SU-DHL-6 (cell line): Measurements from ENCODE around the gene TM9SF4.

Experiments used
- H2AFZ ChIP-seq: fragments of 200-600 bp; sonication (generic); 2 replicates; pipeline ENCODE4 v1.6.1; 2014; ENCODE audit warnings: low read depth, mild to moderate bottlenecking, moderate library complexity, mixed read lengths, antibody characterized with exemption, low read length; ENCODE audit not compliant: severe bottlenecking
- H3F3A ChIP-seq: fragments of 200-600 bp; shearing (Covaris generic); 2 replicates; pipeline ENCODE4 v1.6.0; 2016; ENCODE audit warnings: antibody characterized with exemption, mild to moderate bottlenecking; ENCODE audit not compliant: insufficient read depth
- H3K27ac ChIP-seq: fragments of 200-600 bp; sonication (generic); 2 replicates; pipeline ENCODE4 v1.5.1; 2016; ENCODE audit warnings: low read depth, mild to moderate bottlenecking, low read length, moderate library complexity, mixed read lengths
- H3K27me3 ChIP-seq: fragments of 200-600 bp; sonication (generic), shearing (Covaris generic); 2 replicates; pipeline ENCODE4 v1.6.0; 2014; ENCODE audit warnings: mild to moderate bottlenecking, low read length
- H3K36me3 ChIP-seq: fragments of 200-600 bp; sonication (generic); 2 replicates; pipeline ENCODE4 v1.6.1; 2014; ENCODE audit warnings: mild to moderate bottlenecking, low read length, mixed read lengths
- H3K4me2 ChIP-seq: fragments of 300-600, 200-600 bp; shearing (Covaris generic), sonication (generic); 2 replicates; pipeline ENCODE4 v1.6.0; 2014; ENCODE audit warnings: low read length, low read depth, mild to moderate bottlenecking; ENCODE audit not compliant: poor library complexity, severe bottlenecking
- H3K4me3 ChIP-seq: fragments of 200-600 bp; sonication (generic); 2 replicates; pipeline ENCODE4 v1.5.1; 2014; ENCODE audit warnings: antibody characterized with exemption, low read length, mild to moderate bottlenecking, mixed read lengths; ENCODE audit not compliant: insufficient read depth, poor library complexity, severe bottlenecking
- H3K79me2 ChIP-seq: fragments of 200-600 bp; sonication (generic); 2 replicates; pipeline ENCODE4 v1.6.1; 2014; ENCODE audit warnings: mild to moderate bottlenecking, low read length, moderate library complexity; ENCODE audit not compliant: insufficient read depth
- H3K9ac ChIP-seq: fragments of 200-600 bp; sonication (generic); 2 replicates; pipeline ENCODE4 v1.7.0; 2014; ENCODE audit warnings: mild to moderate bottlenecking, low read length
- H3K9me2 ChIP-seq: fragments of 200-600 bp; sonication (generic); replicated peaks from 2 replicates; pipeline ENCODE4 v1.6.1; 2014; ENCODE audit warnings: low read length; ENCODE audit not compliant: insufficient read depth
- H3K9me3 ChIP-seq: fragments of 200-600 bp; sonication (generic); 2 replicates; pipeline ENCODE4 v1.6.1; 2014; ENCODE audit warnings: low read length, mixed read lengths; ENCODE audit not compliant: insufficient read depth
- H4K20me1 ChIP-seq: fragments of 200-600 bp; sonication (generic); 2 replicates; pipeline ENCODE4 v1.6.1; 2014; ENCODE audit warnings: low read depth, mild to moderate bottlenecking, antibody characterized with exemption, low read length, moderate library complexity, mixed read lengths
- EZH2phosphoT487 ChIP-seq: fragments of 200-600 bp; sonication (generic), shearing (Covaris generic); conservative IDR thresholded peaks from 2 replicates; pipeline ENCODE4 v1.6.1; 2018; ENCODE audit warnings: mild to moderate bottlenecking, antibody characterized with exemption, low read length, moderate library complexity, mixed read lengths
- TF ChIP-seq, protein P1 (sequence below): fragments of 200-600 bp; sonication (generic); IDR thresholded peaks from one replicate; pipeline ENCODE4 v1.5.1; 2017; ENCODE audit warnings: antibody characterized with exemption, mild to moderate bottlenecking, low read length, moderate library complexity; ENCODE audit not compliant: insufficient read depth, poor library complexity, severe bottlenecking

TM9SF4 gene

DNA sequence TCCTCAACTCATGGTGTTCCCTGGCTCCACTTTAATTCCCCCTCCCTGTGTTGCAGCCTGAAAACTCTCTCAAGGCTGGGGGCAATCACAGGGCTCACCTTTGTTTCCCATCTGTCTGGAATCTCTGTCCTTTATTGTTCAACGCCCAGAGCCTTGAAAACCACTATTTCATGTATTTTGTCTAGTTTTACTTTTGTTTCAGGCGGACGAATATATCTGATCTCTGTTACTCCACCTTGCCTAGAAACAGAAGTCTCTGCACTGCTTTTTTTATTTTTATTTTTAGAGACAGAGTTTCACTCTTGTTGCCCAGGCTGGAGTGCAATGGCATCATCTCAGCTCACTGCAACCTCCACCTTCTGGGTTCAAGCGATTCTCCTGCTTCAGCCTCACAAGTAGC is 70.4 kb downstream of the TM9SF4 start:
- Histone ChIP-seq H3K9me2 (no peaks in the 10 kb centered on the region), H3K79me2 (no peaks in the 10 kb centered on the region), H3K27me3 (no peaks in the 10 kb centered on the region), H4K20me1 (no peaks in the 10 kb centered on the region), H3K9ac (no peak overlapping the region), H3K4me2 (no peak overlapping the region), H3K36me3 (no peaks in the 10 kb centered on the region), H2AFZ (no peak overlapping the region), H3K27ac (no peak overlapping the region), H3K4me3 (no peak overlapping the region), H3F3A (no peaks in the 10 kb centered on the region), H3K9me3 (no peaks in the 10 kb centered on the region)
- TF ChIP-seq, protein P1, sequence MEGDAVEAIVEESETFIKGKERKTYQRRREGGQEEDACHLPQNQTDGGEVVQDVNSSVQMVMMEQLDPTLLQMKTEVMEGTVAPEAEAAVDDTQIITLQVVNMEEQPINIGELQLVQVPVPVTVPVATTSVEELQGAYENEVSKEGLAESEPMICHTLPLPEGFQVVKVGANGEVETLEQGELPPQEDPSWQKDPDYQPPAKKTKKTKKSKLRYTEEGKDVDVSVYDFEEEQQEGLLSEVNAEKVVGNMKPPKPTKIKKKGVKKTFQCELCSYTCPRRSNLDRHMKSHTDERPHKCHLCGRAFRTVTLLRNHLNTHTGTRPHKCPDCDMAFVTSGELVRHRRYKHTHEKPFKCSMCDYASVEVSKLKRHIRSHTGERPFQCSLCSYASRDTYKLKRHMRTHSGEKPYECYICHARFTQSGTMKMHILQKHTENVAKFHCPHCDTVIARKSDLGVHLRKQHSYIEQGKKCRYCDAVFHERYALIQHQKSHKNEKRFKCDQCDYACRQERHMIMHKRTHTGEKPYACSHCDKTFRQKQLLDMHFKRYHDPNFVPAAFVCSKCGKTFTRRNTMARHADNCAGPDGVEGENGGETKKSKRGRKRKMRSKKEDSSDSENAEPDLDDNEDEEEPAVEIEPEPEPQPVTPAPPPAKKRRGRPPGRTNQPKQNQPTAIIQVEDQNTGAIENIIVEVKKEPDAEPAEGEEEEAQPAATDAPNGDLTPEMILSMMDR, result no peak
- TF ChIP-seq EZH2phosphoT487, result no peak

DNA sequence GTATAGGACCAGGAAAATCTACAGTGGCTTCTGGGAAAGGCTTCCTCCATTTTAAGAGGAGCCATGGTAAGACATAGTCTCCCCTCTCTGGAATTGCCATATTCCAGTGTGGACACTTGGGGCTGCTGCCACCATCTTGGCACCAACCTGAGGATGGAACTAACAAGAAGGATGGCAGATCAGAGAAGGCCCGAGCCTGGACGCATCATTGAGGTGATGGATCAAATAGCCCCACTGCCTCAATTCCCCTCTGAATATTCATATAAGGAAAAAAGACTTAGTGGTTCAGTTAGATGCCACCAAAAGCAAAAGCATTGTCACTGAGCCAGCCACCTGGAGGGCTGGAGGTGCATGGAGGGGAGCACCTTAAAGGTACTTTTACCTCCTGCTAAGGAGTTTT is 72.1 kb downstream of the TM9SF4 start:
- Histone ChIP-seq H3F3A (no peaks in the 10 kb centered on the region), H3K4me3 (no peak overlapping the region), H3K9ac (no peak overlapping the region), H3K4me2 (no peak overlapping the region), H3K9me3 (no peaks in the 10 kb centered on the region), H4K20me1 (no peaks in the 10 kb centered on the region), H3K27ac (no peak overlapping the region), H2AFZ (no peak overlapping the region), H3K36me3 (no peaks in the 10 kb centered on the region), H3K9me2 (no peaks in the 10 kb centered on the region), H3K79me2 (no peaks in the 10 kb centered on the region), H3K27me3 (no peaks in the 10 kb centered on the region)
- TF ChIP-seq, protein P1, result no peak

DNA sequence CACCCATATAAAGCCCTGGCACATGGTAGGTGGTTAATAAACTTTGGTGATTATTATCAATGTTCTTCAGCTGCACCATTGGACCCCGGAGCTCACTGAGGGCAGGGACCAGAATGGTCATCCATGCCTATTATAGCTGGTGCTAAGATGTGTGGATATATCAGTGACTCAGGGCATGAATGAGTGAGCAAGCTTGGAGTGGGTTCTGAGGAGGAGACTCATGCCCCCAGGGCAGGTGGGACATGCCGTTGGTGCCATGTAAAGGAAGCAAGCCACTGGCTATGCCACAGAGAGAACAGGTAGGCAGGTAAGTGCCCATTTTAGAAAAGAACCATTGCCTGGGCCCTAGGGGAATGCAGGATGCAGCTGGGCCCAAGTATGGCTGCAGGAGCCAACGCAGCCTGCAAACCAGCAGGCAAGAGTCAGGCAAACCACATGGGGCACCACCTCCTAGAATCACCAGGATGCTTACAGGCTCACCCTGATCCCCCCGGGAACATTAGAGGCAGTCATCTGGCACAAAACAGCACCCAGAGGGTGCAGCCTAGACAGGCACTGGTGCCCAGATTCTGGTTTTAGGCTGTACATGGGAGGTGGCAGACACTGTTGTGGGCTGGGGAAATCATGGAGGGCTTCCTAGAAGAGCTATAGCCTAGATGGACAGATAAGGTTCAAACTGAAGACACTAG is 74.6 kb downstream of the TM9SF4 start:
- Histone ChIP-seq H3K9ac (no peak overlapping the region), H3K4me3 (no peak overlapping the region), H3K9me3 (no peaks in the 10 kb centered on the region), H3K27ac (no peak overlapping the region), H3K36me3 (no peaks in the 10 kb centered on the region), H3K4me2 (no peak overlapping the region), H3F3A (no peaks in the 10 kb centered on the region), H4K20me1 (no peaks in the 10 kb centered on the region), H3K9me2 (no peaks in the 10 kb centered on the region), H3K79me2 (no peaks in the 10 kb centered on the region), H3K27me3 (no peaks in the 10 kb centered on the region), H2AFZ (no peak overlapping the region)
- TF ChIP-seq, protein P1, result no peak
- TF ChIP-seq EZH2phosphoT487, result no peak
